Keratinocyte (primary cell): Measurements from ENCODE around the gene AATF.

Experiments
- EZH2 ChIP-seq: IDR thresholded peaks from one replicate; pipeline ENCODE4 v1.6.1; 2012; ENCODE audit warnings: inconsistent platforms, mild to moderate bottlenecking, low read length, moderate library complexity
- TF ChIP-seq, protein P1 (sequence below), 3 experiments: IDR thresholded peaks in 1 of 3; conservative IDR thresholded peaks in 1 of 3; optimal IDR thresholded peaks in 1 of 3; 2 replicates in 2 of 3; 3 replicates in 1 of 3; pipeline versions ENCODE3 to v1.5.1; 2011; ENCODE audit warnings: low read length in 3 of 3, mild to moderate bottlenecking in 3 of 3, moderate library complexity in 2 of 3, control low read depth in 1 of 3, inconsistent platforms in 1 of 3; ENCODE audit not compliant: insufficient read depth in 2 of 3; ENCODE audit errors: extremely low read depth in 1 of 3

DNA sequence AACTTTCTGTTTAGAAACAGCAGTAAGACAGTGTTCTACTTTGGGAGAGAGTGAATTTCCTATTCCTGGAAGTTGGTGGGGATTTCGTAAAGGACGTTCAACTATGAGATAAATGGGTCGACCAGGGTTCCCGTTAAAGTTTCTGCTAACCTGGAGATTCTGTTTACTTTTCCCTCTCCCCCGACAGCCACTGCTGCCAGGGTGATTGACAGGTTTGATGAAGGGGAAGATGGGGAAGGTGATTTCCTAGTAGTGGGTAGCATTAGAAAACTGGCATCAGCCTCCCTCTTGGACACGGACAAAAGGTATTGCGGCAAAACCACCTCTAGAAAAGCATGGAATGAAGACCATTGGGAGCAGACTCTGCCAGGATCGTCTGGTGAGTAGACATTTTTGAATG is 1.3 kb downstream of the AATF start:
- TF ChIP-seq, protein P1, sequence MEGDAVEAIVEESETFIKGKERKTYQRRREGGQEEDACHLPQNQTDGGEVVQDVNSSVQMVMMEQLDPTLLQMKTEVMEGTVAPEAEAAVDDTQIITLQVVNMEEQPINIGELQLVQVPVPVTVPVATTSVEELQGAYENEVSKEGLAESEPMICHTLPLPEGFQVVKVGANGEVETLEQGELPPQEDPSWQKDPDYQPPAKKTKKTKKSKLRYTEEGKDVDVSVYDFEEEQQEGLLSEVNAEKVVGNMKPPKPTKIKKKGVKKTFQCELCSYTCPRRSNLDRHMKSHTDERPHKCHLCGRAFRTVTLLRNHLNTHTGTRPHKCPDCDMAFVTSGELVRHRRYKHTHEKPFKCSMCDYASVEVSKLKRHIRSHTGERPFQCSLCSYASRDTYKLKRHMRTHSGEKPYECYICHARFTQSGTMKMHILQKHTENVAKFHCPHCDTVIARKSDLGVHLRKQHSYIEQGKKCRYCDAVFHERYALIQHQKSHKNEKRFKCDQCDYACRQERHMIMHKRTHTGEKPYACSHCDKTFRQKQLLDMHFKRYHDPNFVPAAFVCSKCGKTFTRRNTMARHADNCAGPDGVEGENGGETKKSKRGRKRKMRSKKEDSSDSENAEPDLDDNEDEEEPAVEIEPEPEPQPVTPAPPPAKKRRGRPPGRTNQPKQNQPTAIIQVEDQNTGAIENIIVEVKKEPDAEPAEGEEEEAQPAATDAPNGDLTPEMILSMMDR (optimal IDR thresholded peaks at IDR 0.05 in 1 of 3, IDR thresholded peaks at IDR 0.05 in 1 of 3, conservative IDR thresholded peaks at IDR 0.05 in 1 of 3; ENCODE audit: extremely low read depth in 1 of 3, insufficient read depth in 2 of 3, low read length in 3 of 3) = no peak
- no peak for TF ChIP-seq EZH2
